GM04504 (cell line): ENCODE results near the gene SMIM29.

Experiments used
- DNase-seq: peaks from one replicate; pipeline ENCODE4 v3.0.0-alpha.2; 2012; ENCODE audit warnings: low read depth

The SMIM29 gene

GRCh38 chr6:34240329-34241248 is 8.2 kb downstream of the SMIM29 start:
- DNase-seq = no peak

GRCh38 chr6:34239893-34240292 is 8.9 kb downstream of the SMIM29 start:
- DNase-seq = no peak

GRCh38 chr6:34239500-34239825 is 9.3 kb downstream of the SMIM29 start:
- no peak for DNase-seq

GRCh38 chr6:34238585-34239499 is 10.0 kb downstream of the SMIM29 start:
- no peak for DNase-seq

- no peak for DNase-seq
Measured at GRCh38 chr6:34237722-34238584, 10.9 kb downstream of the SMIM29 start.

- DNase-seq = no peak
Measured at GRCh38 chr6:34237316-34237721, 11.5 kb downstream of the SMIM29 start.

GRCh38 chr6:34236443-34237315 is 12.1 kb downstream of the SMIM29 start, which contains the start of gene HMGA1:
Gene HMGA1, plus strand, starts transcription at chr6:34236873. Its CDS starts 3,908 bp downstream, at chr6:34240781.
- DNase-seq = no peak

GRCh38 chr6:34236131-34236442 is 12.7 kb downstream of the SMIM29 start:
- DNase-seq = no peak

- no peak for DNase-seq
Measured at GRCh38 chr6:34235307-34236130, 13.3 kb downstream of the SMIM29 start.

GRCh38 chr6:34234667-34235306 is 14.0 kb downstream of the SMIM29 start:
- DNase-seq = no peak

GRCh38 chr6:34233867-34234266 is 14.9 kb downstream of the SMIM29 start:
- DNase-seq = no peak

GRCh38 chr6:34232901-34233300 is 15.9 kb downstream of the SMIM29 start:
- DNase-seq = no peak

- DNase-seq = no peak
Measured at GRCh38 chr6:34231566-34232336, 17.1 kb downstream of the SMIM29 start.

GRCh38 chr6:34230653-34231371 is 18.0 kb downstream of the SMIM29 start:
- no peak for DNase-seq

GRCh38 chr6:34229877-34230276 is 18.9 kb downstream of the SMIM29 start:
- DNase-seq = no peak

- DNase-seq = no peak
Measured at GRCh38 chr6:34227761-34228421, 20.9 kb downstream of the SMIM29 start.

GRCh38 chr6:34226731-34227586 is 21.8 kb downstream of the SMIM29 start:
- no peak for DNase-seq
